ENCODE results near the gene ENTPD1.
"Not testable (repeated sequence)": the region's sequence is repeated elsewhere in the genome, so short reads cannot be mapped to it uniquely, and the experiment has no call there.

The ENTPD1 gene

GRCh38 chr10:95873651-95874050 is 117.7 kb downstream of the ENTPD1 start:
- no peak overlapping the region for H3K4me3 ChIP-seq (replicated peaks in 1 of 2; ENCODE audit: low read depth in 2 of 2, low read length in 2 of 2)
- no peak for TF ChIP-seq CTCF (IDR thresholded peaks at IDR 0.05; ENCODE audit: low read depth, low read length)
- no peak for DNase-seq (ENCODE audit: low read depth in 2 of 2)

GRCh38 chr10:95874783-95875182 is 118.8 kb downstream of the ENTPD1 start:
- H3K4me3 ChIP-seq (replicated peaks in 1 of 2; ENCODE audit: low read depth in 2 of 2, low read length in 2 of 2); DNase-seq (ENCODE audit: low read depth in 2 of 2): not testable (repeated sequence)

GRCh38 chr10:95876756-95877155 is 120.8 kb downstream of the ENTPD1 start:
- no peak for TF ChIP-seq CTCF (IDR thresholded peaks at IDR 0.05; ENCODE audit: low read depth, low read length)
- no peak for DNase-seq (ENCODE audit: low read depth in 2 of 2)
- H3K4me3 ChIP-seq (replicated peaks in 1 of 2; ENCODE audit: low read depth in 2 of 2, low read length in 2 of 2): no peak overlapping the region

- no peak for TF ChIP-seq CTCF (IDR thresholded peaks at IDR 0.05; ENCODE audit: low read depth, low read length)
- no peak for DNase-seq (ENCODE audit: low read depth in 2 of 2)
- H3K4me3 ChIP-seq (replicated peaks in 1 of 2; ENCODE audit: low read depth in 2 of 2, low read length in 2 of 2): no peak overlapping the region
These were observed 121.9 kb downstream of the ENTPD1 start for GRCh38 chr10:95877881-95878280.

GRCh38 chr10:95880704-95881103 is 124.7 kb downstream of the ENTPD1 start:
- no peak for DNase-seq (ENCODE audit: low read depth in 2 of 2)
- no peak for TF ChIP-seq CTCF (IDR thresholded peaks at IDR 0.05; ENCODE audit: low read depth, low read length)

GRCh38 chr10:95881316-95881715 is 125.4 kb downstream of the ENTPD1 start:
- H3K4me3 ChIP-seq (replicated peaks in 1 of 2; ENCODE audit: low read depth in 2 of 2, low read length in 2 of 2): no peak overlapping the region
- DNase-seq (ENCODE audit: low read depth in 2 of 2): peak in 1 of 2 donors; percentile 50
- TF ChIP-seq CTCF (IDR thresholded peaks at IDR 0.05; ENCODE audit: low read depth, low read length): no peak

More at GRCh38 chr10:95880704-95881103, 124.7 kb downstream of the ENTPD1 start:
- no peak overlapping the region for H3K4me3 ChIP-seq (replicated peaks in 1 of 2; ENCODE audit: low read depth in 2 of 2, low read length in 2 of 2)

GRCh38 chr10:95889830-95890229 is 133.9 kb downstream of the ENTPD1 start:
- TF ChIP-seq CTCF (IDR thresholded peaks at IDR 0.05; ENCODE audit: low read depth, low read length): no peak
- no peak for DNase-seq (ENCODE audit: low read depth in 2 of 2)
- no peak overlapping the region for H3K4me3 ChIP-seq (replicated peaks in 1 of 2; ENCODE audit: low read depth in 2 of 2, low read length in 2 of 2)

Measured in cardiac fibroblast (primary cell).